ELF-1 (cell line): ENCODE measurements around the gene SLC44A2.

Experiments
- DNase-seq: peaks from one replicate; pipeline ENCODE4 v3.0.0-alpha.2; 2016; ENCODE audit warnings: low read depth, low spot score

The SLC44A2 gene

GRCh38 chr19:10625003-10625761, at the start of gene SLC44A2:
TSS of gene SLC44A2 (plus strand) at chr19:10625553. CDS start at chr19:10625634, 81 bp downstream.
- peak; percentile 90 for DNase-seq

- no peak for DNase-seq
Measured at GRCh38 chr19:10577951-10578350, 47.4 kb upstream of the SLC44A2 start.

DNA sequence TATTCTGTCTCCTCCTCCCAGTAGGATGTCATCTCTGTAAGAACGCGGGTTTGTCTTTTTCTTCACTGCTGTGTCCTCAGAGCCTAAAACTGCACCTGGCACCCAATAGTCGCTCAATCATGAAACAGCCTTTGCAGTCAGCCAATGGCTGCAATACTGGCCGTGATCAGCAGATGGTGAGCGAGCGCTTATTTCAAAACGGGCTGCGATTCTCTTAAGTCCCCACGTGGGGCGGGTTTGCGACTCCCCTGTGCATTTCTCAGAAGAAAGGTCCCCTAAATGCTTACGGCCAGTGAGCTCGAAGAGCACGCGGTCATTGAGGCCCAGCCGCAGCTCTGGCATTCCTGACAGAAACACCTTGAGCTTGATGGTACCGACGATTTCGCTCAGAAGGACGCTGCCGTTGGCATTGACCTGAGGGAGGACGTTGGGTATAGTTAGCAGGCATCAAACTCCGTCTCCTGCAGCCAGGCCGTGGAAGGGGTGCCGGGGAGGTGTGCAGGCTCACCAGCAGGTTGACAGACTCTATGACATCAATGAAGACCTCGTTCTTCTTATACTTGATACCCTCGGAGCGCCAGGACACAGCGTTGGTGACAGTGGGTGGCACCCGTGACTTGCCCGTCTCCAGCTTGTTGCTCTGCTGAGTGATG, 44.2 kb upstream of the SLC44A2 start:
- DNase-seq, result peak; percentile 93

- no peak for DNase-seq
Measured at GRCh38 chr19:10582091-10582490, 43.3 kb upstream of the SLC44A2 start.

DNA sequence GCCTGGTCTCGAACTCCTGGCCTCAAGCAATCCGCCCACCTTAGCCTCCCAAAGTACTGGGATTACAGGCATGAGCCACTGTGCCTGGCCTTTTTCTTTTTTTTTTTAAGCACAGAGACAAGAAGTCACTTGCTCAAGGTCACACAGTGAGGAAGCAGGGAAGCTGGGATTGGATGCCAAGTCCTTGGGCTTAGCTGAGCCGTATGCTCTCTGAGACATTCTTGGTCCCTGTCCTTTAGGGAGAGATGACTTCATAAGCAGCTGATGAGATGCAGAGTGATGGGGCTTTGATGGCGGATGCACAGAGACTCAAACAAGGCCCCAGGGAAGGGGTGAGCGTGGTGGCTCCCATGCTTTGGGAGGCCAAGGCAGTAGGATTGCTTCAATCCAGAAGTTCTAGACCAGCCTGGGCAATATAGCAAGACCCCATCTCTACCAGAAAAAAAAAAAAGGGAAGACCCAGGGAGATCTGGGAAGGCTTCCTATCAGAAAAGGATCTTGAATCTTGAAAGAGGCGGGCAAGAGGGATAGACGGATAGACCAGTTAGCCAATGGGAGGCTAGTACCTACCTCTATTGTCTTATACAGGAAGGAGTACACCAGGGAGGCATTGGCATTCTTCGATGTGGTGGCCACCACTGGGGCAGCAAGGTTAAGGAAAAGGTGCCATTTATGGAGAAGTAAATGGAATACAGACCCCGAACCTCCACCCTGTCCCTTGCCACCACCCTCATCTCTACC, 42.1 kb upstream of the SLC44A2 start:
- DNase-seq, result no peak

- DNase-seq, result no peak
Measured at GRCh38 chr19:10586396-10586795, 39.0 kb upstream of the SLC44A2 start.

DNA sequence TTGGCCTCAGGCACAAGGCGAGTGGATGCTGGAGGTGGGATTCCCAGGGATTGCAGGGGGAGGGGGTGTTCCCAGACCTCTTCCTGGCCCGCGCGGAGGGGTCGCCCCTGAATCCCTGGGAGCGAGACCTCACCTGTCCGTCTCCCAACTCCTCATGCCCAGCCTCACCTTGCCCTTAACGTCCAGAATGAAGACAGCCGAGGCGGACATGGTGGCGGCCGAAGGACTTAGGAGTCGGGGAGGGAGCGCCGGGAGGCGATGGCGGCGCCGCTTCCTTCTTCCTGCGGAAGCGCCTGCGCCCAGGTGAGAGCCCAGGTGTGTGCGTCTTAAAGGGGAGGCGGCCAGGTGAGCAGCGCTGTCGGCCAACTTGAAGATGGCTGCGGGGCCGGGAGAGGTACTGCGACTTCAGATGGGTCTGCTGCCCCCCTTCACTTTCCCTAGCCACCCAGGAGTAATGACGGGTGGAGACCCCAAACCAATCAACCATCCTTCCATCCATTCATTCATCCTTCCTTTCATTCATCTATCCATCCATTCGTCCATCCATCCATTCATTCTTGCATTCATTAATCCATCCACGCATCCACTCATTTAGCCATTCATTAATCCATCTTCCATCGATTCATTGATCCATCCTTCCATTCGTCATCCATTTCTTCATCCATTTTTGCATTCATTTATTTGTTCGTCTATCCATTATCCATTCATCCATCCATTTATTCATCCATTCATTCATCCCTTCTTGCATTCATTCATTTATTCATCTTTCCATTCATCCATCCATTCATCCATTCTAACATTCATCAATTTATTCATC, 38.1 kb upstream of the SLC44A2 start, which contains the start of gene AP1M2:
AP1M2 (minus strand) TSS at position 291 of the 817 bp plus-strand sequence; CDS start at position 210, 81 bp downstream.
- no peak for DNase-seq

DNA sequence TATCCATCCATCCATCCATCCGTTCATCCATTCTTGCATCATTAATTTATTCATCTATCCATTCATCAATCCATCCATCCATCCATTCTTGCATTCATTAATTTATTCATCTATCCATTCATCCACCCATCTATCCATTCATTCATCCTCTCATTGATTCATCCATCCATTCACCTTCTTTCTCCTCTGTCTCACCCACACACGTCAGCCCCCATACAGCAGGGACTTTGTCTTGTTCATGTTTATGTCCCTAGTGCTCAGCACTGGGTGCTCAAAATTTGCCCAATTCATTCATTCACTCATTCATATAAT, 37.6 kb upstream of the SLC44A2 start:
- DNase-seq, result no peak

DNA sequence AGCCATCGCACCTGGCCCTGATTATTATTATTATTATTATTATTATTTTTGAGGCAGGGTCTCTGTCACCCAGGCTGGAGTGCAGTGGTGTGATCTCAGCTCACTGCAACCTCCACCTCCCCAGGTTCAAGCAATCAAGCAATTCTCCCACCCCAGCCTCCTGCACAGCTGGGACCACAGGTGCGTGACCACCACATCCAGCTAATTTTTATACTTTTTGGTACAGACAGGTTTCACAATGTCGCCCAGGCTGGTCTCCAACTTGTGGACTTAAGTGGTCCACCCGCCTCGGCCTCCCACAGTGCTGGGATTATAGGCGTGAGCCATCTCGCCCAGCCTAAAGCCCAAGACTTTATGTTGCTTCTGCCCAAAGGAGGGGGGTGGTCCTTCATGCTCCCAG, 32.2 kb upstream of the SLC44A2 start:
- no peak for DNase-seq

GRCh38 chr19:10593820-10594637, 31.3 kb upstream of the SLC44A2 start:
- peak; percentile 68 for DNase-seq

DNA sequence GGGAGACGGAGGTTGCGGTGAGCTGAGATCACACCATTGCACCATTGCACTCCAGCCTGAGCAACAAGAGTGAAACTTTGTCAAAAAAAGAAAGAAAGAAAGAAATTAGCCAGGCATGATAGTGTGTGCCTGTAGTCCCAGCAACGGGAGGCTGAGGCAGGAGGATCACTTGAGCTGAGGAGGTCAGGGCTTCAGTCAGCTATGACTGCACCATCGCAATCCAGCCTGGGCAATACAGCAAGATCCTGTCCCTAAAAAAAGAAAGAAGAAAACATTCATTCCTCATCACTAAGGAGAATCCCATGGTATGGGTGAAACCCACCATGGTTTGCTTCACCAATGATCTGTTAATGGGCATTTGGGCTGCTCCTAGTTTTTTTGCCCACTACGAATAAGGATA, 25.2 kb upstream of the SLC44A2 start:
- DNase-seq, result no peak

DNA sequence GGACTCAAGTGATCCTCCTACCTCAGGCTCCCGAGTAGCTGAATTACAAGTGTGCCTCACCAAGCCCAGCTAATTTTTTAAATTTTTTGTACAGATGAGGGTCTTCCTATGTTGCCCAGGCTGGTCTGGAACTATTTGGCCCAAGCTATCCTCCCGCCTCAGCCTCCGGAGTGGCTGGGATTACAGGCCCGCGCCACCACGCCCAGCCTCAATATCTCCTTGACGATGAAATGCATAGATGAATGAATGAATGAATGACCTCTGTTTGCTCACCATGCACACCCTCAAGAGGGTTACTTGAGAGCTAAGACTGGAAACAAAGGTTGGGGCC, 23.4 kb upstream of the SLC44A2 start:
- DNase-seq, result peak; percentile 36

- DNase-seq, result peak; percentile 57
Measured at GRCh38 chr19:10602330-10603083, 22.8 kb upstream of the SLC44A2 start.

- peak; percentile 87 for DNase-seq
Measured at GRCh38 chr19:10603084-10603872, 22.1 kb upstream of the SLC44A2 start.

GRCh38 chr19:10603873-10604459, 21.4 kb upstream of the SLC44A2 start:
- DNase-seq, result peak; percentile 68

DNA sequence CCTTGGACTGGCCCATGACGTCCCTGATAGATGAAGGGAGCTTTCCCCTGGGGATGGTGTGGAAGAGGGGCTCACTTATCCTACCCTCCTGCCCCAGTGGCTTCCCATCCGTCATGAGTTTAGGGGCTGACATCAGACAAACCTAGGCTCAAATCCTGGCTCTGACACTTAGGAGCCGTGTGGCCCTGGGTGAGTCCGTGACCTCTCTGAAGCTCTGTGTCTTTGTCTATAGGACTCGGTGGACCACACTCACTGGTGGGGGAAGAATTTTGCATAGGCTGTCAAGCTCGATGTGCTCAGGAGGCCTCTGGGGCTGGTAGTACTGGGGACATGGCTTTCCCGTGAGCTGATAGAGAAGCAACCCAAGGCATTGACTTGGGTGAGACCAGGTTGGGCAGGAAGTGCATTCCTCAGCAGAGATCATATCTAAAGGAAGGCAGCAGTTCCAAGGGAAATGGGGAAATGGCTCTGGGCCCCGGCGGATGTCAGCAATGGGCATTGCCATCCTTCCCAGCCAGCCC, 20.8 kb upstream of the SLC44A2 start:
- no peak for DNase-seq

GRCh38 chr19:10611907-10612306, 13.4 kb upstream of the SLC44A2 start:
- DNase-seq, result no peak

GRCh38 chr19:10612499-10613119, 12.7 kb upstream of the SLC44A2 start:
- DNase-seq, result no peak
